AG09319 (cell line): ENCODE data around the gene INTS15.

Experiments
- DNase-seq: peaks from one replicate; pipeline ENCODE4 v3.0.0-alpha.2; 2010; ENCODE audit warnings: low read depth; ENCODE audit errors: extremely low read depth
- TF ChIP-seq, protein P1 (sequence below): IDR thresholded peaks from 2 replicates; pipeline ENCODE4 v1.5.1; 2011; ENCODE audit warnings: low read depth, mild to moderate bottlenecking, inconsistent platforms, low read length, moderate library complexity

INTS15 gene

DNA sequence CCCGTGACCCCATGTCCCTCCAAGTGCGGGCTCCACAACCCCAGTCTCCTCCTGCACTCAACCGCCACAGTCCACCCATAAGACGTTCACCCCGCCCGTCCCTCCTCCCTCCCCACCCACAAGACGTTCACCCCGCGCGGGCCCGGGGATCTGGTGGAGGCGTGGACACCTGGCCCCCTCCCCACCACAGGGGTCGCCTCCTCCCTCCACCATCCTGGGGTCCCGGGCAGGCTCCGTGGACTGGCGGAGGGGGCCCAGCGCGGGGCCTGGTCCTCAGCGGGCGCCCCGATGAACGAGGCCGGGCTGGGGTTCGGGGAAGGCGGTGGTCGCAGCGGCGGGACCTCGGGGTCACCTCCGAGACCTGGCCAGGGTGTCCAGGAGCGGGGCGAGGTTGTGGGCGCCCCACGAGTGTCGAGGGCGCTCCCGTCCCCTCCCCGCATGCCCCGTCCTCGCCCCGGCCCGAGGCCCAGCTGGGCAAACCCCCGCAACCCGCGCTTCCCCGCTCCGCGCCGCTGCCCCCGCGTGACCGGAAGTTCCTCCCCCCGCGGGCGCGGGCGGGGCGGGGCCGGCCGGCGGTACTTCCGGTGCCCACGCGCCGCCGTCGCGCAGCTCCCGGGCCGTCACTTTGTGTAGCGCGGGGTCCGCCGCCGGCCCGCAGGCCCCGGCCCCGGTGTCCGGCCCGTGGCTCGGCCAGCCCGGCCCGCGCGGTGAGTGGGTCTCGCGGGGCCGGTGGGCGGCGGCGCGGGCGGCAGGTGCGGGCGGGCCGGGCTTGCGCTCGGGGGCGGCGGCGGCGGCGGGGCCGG is 47.1 kb downstream of the INTS15 start, which contains the start of gene ZNF316:
TSS of gene ZNF316 (plus strand) at position 578 of the 803 bp plus-strand sequence. CDS start 5,092 bp downstream, outside the sequence.
- DNase-seq: peak; percentile 25

DNA sequence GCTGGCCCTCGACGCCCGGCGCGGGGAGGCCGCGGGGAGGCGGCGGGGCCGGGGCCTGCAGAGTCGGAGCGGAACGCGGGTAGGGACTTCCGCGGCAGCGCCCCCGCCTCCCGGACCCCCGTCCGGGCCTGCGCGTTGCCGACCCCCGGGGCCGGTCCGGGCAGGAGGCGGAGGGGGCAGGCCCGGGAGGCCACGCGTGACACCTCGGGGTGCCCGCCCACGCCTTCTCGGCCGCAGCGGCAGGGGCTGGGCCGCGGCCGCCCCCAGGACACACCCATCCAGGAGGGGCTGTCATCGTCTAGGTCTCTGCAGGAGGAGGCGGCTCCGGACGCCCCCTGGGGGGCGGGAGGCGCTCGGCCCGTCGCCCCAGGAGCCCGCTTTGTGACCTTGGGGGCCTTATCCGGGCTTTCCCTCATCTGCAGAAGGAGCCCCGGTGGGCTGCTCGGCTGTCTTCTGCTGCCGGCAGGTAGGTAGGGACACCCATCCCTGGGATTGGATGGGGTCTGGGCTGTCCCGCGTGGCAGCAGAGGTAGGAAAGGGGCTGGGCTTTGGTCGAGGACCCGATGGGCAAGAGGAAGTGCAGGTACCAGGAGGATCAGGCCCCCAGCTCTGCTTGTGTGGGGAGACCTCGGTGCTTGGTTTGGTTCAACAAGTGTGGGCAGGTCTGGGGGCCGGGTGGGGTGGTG is 47.9 kb downstream of the INTS15 start:
- TF ChIP-seq, protein P1, sequence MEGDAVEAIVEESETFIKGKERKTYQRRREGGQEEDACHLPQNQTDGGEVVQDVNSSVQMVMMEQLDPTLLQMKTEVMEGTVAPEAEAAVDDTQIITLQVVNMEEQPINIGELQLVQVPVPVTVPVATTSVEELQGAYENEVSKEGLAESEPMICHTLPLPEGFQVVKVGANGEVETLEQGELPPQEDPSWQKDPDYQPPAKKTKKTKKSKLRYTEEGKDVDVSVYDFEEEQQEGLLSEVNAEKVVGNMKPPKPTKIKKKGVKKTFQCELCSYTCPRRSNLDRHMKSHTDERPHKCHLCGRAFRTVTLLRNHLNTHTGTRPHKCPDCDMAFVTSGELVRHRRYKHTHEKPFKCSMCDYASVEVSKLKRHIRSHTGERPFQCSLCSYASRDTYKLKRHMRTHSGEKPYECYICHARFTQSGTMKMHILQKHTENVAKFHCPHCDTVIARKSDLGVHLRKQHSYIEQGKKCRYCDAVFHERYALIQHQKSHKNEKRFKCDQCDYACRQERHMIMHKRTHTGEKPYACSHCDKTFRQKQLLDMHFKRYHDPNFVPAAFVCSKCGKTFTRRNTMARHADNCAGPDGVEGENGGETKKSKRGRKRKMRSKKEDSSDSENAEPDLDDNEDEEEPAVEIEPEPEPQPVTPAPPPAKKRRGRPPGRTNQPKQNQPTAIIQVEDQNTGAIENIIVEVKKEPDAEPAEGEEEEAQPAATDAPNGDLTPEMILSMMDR: peak; percentile 10
- no peak for DNase-seq

More for the DNA sequence above, 47.1 kb downstream of the INTS15 start, which contains the start of gene ZNF316:
- TF ChIP-seq, protein P1: no peak

DNA sequence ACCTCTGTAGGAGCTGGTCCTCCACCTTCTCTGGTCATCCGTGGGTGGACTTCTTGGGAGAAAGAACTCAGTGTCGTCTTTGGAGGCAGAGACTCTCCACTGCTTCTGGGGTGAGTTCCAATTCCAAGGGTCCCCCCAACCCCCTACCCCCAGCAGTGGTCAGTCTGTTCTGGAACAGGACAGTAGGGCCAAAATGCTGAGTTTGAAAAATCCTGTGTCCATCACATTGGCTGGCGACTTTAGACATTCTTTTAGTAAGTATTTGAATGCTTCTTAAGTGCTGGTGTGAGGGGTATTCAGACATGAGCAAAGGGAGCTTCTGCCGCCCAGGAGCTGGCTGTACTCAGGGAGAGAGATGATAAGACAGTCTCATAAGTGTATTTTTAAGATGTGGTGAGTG is 49.2 kb downstream of the INTS15 start:
- DNase-seq: no peak
- TF ChIP-seq, protein P1: no peak

DNA sequence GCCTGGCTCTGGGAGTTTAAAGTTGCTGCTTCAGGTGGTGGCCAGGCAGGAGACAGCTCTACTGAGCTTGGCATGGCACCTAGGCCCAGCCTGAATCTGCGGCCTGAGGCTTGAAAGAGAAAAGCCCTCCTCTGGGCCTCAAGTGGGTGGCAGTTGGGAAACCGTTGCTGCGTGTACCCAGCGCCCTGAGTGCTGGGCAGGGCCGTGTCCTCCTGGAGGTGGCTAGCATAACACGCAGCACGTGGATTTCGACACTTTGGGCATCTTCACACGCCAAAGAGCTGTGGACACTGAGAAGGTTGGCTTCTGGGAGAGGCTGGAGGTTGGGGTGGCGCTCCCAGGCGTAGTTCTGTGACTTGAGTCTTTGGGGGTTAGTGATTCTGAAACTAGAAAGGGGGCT is 49.8 kb downstream of the INTS15 start:
- DNase-seq: no peak
- TF ChIP-seq, protein P1: no peak

DNA sequence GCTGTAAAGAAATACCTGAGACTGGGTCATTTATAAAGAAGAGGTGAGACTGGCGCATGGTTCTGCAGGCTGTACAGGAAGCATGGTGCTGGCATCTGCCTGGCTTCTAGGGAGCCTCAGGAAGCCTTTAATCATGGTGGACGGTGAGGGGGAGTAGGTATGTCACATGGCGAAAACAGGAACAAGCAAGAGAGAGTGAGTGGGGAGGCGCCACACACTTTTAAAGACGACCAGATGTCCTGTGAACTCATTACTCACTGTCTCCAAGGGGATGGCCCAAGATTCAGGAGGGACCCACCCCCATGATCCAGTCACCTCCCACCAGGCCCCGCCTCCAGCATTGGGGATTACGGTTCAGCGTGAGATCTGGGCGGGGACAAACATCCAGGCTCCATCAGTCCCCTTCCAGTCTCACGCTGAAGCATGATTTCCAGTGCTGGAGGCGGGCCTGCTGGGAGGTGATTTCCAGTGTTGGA is 50.5 kb downstream of the INTS15 start:
- TF ChIP-seq, protein P1: no peak
- DNase-seq: no peak

DNA sequence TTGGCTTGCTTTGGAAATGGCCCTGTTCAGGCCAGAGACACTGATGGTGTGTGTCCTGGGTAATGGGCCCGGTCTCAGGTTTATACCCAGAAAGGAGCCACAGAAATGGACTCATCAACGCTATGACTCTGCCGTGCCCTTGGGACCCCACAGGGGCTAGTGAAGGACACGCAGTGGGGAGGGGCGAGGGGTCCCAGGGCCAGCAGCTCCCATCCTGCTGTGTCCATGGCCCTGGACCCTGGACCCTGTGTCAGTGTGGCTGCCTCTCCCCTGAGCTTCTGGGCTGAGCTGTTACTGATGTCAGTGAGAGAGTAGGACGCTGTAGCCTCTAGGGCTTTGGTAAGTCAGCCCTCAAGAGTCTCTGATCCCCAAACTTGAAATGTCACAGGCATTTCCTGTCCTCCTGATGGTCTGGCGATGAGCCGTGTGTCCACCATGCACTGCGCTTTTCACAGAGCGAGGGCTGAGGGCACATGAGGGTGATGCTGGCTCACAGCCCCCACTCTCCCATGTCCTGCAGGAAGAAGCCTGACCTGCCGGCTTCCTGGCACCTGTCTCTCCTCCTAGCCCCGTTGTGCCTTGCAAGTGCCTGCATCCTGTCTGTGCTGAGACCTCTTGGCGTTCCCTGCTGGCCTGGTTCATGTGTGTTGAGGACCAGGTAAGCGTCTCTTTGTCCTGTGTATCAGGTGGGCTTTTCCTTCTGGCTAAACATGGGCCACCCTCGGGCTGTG is 51.6 kb downstream of the INTS15 start:
- TF ChIP-seq, protein P1: no peak
- DNase-seq: no peak
